ENCODE measurements around the gene ZFX. TPM values are rescaled to one million over a fixed set of nuclear protein-coding genes. Genes with fewer than 3 reads are reported as not detected.
A peak's percentile ranks its signal among the peaks of the same experiment; 100 is the strongest.
"Not testable (repeated sequence)": the region's sequence is repeated elsewhere in the genome, so short reads cannot be mapped to it uniquely, and the experiment has no call there.

The ZFX gene
- total RNA-seq, 1 donor from 2014 or later: 121 TPM

DNA sequence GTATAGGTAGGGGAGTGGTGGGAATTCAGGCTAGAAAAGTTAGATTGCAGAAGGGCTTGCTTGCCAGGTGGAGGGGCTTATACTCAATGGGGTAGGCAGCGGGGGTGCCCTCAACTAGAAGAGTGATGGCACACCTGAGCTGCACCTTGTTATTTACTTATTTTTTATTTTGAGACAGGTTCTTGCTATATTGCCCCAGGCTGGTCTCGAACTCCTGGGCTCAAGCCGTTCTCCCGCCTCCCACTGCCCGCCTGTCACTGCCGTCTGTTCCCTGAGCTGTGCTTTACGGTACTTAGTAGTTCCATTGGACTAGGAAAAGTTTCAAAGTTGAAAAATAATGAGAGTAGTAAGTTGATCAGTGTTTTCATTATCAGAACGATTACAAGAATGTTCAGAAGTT, 2.0 kb downstream of the ZFX start:
- no peak for DNase-seq (ENCODE audit: low read depth)

- no peak for DNase-seq (ENCODE audit: low read depth)
These were observed 3.8 kb downstream of the ZFX start for GRCh38 chrX:24153178-24153795.

DNA sequence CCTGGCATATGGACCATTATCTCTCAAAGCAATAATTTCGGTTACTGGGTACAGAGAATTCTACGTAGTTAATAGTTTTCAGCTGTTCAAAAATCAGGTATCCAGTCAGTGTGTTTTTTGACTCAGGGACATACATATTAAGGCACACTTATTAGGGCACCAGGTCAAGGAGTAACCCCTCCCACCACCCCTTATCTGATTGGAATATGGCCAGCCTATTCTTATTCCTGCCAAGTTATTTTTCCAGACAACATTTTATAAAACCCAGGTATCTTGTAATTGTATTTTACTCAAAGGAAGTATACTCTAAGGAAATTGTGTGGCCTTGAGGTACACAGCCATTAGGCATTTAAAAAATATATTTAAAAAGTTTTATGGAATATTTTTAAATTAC, 4.3 kb downstream of the ZFX start:
- DNase-seq (ENCODE audit: low read depth): no peak

DNA sequence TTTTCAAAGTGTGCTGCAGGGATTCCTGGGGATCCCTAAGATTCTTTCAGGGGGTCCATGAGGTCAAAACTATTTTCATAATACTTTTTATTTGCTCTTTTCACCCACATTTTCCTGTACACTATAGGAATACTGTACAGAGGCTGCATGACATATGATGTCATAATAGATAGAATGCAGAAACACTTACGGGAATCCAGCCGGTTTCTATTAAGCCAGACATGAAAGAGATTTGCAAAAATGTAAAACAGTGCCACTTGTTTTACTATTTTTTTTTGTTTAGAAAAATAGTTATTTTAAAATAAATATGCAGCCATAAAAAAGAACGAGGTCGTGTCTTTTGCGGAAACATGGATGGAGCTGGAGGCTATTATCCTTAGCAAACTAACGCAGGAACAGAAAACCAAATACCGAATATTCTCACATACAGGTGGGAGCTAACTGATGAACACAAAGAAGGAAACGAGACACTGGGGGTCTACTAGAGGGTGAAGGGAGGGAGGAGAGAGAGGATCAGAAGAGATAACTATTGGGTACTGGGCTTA, 5.0 kb downstream of the ZFX start:
- DNase-seq (ENCODE audit: low read depth): no peak

GRCh38 chrX:24155747-24156146, 6.2 kb downstream of the ZFX start:
- DNase-seq (ENCODE audit: low read depth): not testable (repeated sequence)

- no peak for DNase-seq (ENCODE audit: low read depth)
These were observed 6.6 kb downstream of the ZFX start for GRCh38 chrX:24156177-24156576.

DNA sequence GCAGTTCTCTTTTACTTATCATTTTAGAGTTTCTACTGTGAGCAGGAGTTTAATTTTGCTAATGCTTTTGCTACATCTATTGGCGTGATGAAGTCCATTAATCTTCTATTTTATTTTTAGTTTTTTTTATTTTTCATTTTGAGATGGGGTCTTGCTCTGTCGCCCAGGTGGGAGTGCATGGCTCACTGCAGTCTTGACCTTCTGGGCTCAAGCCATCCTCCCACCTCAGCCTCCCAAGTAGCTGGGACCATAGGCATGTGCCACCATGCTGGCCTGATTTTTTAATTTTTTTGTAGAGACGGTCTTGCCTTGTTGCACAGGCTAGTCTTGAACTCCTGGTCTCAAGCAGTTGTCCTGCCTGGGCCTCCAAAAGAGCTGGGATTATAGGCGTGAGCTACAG, 9.4 kb downstream of the ZFX start:
- no peak for DNase-seq (ENCODE audit: low read depth)

DNA sequence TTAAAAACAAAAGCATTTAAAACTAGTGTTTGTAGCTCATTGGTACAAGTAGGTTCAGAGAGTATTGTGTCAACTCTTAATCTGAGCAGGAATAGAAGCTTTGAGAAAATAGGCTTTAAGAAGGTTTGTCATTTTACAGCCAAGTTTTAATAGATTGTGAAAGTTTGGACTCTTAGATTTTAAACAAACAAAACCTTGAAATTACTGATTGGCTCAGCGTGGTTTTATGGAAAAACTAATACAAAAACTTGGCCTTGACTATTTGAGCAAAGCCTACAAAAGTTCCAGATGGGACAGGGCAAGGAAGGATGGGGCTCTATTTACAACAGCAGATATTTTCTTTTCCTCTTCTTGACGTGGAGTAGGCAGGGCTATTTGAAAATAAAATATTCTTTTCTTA, 16.5 kb downstream of the ZFX start:
- DNase-seq (ENCODE audit: low read depth): no peak

- peak; percentile 47 for DNase-seq (ENCODE audit: low read depth)
These were observed 18.4 kb downstream of the ZFX start for GRCh38 chrX:24167719-24168472.

- DNase-seq (ENCODE audit: low read depth): no peak
These were observed 19.3 kb downstream of the ZFX start for GRCh38 chrX:24168807-24169206.

- DNase-seq (ENCODE audit: low read depth): peak; percentile 38
These were observed 19.7 kb downstream of the ZFX start for GRCh38 chrX:24169211-24169610.

- DNase-seq (ENCODE audit: low read depth): no peak
These were observed 23.8 kb downstream of the ZFX start for GRCh38 chrX:24173115-24173847.

DNA sequence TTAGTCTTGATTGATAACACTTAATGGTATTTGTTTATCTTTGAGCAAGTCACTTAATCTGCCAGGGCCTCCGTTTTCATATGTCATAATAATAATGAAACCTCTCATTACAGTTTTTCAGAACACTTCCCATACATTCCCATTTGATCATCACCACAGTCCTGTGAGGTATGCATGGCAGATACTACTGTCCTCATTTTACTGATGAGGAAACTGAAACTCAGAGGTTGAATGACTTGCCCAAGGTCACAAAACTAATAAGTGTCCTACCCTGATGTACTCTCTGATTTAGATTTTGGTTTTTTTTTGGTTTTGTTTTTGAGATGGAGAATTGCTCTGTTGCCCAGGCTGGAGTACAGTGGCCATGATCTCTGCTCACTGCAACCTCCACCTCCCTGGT, 25.7 kb downstream of the ZFX start:
- no peak for DNase-seq (ENCODE audit: low read depth)

DNA sequence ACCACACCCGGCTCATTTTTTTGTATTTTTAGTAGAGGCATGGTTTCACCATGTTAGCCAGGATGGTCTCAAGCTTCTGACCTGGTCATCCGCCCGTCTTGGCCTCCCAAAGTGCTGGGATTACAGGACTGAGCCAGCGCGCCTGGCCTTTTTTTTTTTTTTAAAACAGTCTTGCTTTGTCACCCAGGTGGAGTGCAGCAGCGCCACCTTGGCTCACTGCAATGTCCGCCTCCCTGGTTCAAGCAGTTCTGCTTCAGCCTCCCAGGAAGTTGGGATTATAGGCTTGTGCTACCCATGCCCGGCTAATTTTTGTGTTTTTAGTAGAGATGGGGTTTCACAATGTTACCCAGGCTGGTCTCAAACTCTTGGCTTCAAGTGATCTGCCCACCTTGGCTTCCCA, 28.9 kb downstream of the ZFX start:
- DNase-seq (ENCODE audit: low read depth): no peak

- DNase-seq (ENCODE audit: low read depth): no peak
These were observed 34.5 kb downstream of the ZFX start for GRCh38 chrX:24184018-24184417.

- DNase-seq (ENCODE audit: low read depth): no peak
These were observed 37.0 kb downstream of the ZFX start for GRCh38 chrX:24186483-24186882.

GRCh38 chrX:24186986-24187385, 37.5 kb downstream of the ZFX start:
- DNase-seq (ENCODE audit: low read depth): no peak

GRCh38 chrX:24189490-24189889, 40.0 kb downstream of the ZFX start:
- no peak for DNase-seq (ENCODE audit: low read depth)

DNA sequence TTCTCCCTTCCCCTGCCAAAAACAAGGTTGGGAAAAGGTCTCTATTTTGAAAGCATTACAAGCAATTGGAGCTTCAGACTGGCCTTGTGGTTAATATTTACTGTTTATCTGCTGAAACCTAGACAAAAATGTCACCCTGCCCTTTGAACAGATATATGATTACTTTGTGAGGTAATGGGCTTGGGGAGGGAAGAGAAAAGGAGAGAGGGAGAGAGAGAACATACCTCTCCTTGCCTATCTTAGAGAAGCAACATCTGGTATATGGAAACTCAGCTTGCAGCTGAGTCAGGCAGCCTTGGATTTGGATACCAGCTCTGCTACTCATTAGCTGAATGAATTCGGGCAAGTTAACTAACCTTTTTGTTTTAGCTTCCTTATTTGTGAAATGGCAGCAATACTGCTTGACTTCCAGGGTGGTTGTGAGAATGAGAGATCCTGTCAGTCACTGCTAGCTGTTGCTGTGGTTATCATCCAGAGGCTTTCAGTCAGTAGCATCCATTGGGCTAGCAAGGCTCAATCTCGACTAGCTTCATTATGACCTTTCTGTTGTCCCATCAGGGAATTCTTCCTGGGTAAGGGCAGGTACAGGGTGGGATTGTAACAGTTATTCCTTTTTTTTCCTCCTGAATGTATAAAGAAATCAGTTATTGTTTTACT, 41.1 kb downstream of the ZFX start:
- DNase-seq (ENCODE audit: low read depth): peak; percentile 17

DNA sequence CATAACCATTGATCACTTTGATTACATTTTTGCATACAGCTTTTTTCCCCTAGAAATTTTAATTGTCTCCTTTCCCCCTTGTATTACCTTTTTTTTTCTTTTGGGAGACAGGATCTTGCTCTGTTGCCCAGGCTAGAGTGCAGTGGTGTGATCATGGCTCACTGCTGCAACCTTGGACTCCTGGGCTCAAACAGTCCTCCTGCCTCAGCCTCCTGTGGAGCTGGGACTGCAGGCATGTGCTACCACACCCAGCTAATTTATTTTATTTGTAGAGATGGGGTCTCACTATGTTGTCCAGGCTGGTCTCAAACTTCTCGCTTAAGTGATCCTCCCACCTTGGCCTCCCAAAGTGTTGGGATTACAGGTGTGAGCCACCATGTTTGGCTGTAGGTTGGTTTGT, 47.0 kb downstream of the ZFX start:
- no peak for DNase-seq (ENCODE audit: low read depth)

DNA sequence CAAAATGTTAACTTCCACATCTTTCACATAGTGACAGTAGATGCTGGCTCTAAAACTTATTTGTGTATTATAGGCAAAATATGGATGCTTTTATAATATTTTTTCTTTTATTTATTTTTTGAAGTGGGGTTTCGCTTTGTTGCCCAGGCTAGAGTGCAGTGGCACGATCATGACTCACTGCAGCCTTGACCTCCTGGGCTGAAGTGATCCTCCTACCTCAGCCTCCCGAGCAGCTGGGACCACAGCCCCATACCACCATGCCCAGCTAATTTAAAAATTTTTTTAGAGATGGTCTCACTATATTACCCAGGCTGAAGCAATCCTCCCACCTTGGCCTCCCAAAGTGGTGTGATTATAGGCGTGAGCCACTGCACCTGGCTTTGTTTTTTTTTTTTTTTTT, 48.6 kb downstream of the ZFX start:
- DNase-seq (ENCODE audit: low read depth): no peak

GRCh38 chrX:24200133-24200532, 50.6 kb downstream of the ZFX start:
- DNase-seq (ENCODE audit: low read depth): no peak
